Left kidney (tissue), 8 donors: ENCODE measurements around the gene METTL27. TPM values are rescaled to one million over a fixed set of nuclear protein-coding genes. Genes with fewer than 3 reads are reported as not detected.
"Not testable (repeated sequence)": the region's sequence is repeated elsewhere in the genome, so short reads cannot be mapped to it uniquely, and the experiment has no call there.

Experiments used
- DNase-seq: peaks from one replicate; pipeline ENCODE4 v3.0.0-alpha.2; 2013
- long read RNA-seq, 8 donors: transcript quantifications; one replicate each; lab custom pipeline, GENCODE V29; 2026
- polyA plus RNA-seq: library from polyadenylated mRNA; unstranded; fragments of 120-200 nt; gene quantifications from one replicate; pipeline ENCODE4 v1.2.1, GENCODE V29; 2013; ENCODE audit not compliant: insufficient read length

Gene METTL27, protein sequence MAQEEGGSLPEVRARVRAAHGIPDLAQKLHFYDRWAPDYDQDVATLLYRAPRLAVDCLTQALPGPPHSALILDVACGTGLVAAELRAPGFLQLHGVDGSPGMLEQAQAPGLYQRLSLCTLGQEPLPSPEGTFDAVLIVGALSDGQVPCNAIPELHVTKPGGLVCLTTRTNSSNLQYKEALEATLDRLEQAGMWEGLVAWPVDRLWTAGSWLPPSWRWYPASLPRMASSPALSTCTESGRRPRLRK
- polyA plus RNA-seq = 5.1 TPM
- long read RNA-seq, donor 1, partial matches to known transcripts = 0 of 4 reads
- long read RNA-seq, donor 1, other reads (novel, unspliced or antisense) = 0 of 4 reads
- long read RNA-seq, donor 2 = 0 reads
- long read RNA-seq, donor 3 = 0 reads
- long read RNA-seq, donor 4 = 0 reads
- long read RNA-seq, donor 5, transcript METTL27-201 (6 exons, 941 nt) = major isoform, 7 of 13 reads
- long read RNA-seq, donor 5, partial matches to known transcripts = 6 of 13 reads
- long read RNA-seq, donor 5, other reads (novel, unspliced or antisense) = 0 of 13 reads
- long read RNA-seq, donor 6 = 0 reads
- long read RNA-seq, donor 7, transcript METTL27-201 (6 exons, 941 nt) = major isoform, 7 of 7 reads
- long read RNA-seq, donor 7, partial matches to known transcripts = 0 of 7 reads
- long read RNA-seq, donor 7, other reads (novel, unspliced or antisense) = 0 of 7 reads
- long read RNA-seq, donor 8, partial matches to known transcripts = 0 of 1 reads
- long read RNA-seq, donor 8, other reads (novel, unspliced or antisense) = 0 of 1 reads

DNA sequence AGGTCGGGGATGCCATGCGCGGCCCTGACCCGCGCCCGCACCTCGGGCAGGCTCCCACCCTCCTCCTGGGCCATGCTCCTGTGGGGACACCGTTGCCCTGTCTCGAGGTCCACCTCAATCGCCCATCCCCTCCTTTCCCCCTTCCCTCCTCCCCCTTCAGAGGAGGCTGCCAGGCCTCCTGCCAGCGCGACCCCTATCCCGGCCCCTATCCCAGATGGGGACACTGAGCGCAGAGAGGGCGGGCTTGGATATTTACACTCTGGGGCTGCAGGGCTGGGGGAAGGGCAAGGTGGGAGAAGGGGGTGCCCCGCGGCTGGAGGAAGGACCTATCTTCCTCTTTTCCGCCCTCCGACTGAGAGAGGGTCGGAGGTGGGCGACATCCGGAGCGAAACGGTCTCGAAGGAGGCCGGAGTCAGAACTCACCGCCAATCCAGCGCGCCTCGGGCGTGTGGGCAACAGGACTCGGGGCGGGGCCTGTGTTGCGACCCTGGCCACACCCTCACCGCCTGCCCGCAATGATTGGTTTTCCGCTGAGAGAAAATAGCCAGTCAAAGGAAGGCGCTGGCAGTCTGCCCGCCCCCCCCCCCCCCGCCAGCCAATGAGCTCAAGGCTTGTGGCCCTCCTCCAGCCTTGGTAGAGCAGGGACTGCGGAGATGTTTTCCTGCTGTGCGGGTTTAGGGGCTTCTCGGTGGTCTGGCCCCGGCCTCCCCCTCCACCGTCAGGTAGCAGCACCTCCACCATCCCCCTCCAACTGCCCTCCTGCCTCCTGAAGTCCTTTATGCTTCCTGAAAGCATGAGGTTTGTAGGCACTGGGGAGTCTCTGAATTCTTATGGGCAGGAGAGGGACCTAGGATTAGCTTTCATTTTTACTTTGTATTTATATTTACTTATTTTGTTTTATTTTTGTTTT lies at the start of gene METTL27:
Gene METTL27 (minus strand): TSS at position 450 of the 910 bp plus-strand sequence. CDS start 376 bp downstream, at position 74.
- peak; percentile 94 for DNase-seq

DNA sequence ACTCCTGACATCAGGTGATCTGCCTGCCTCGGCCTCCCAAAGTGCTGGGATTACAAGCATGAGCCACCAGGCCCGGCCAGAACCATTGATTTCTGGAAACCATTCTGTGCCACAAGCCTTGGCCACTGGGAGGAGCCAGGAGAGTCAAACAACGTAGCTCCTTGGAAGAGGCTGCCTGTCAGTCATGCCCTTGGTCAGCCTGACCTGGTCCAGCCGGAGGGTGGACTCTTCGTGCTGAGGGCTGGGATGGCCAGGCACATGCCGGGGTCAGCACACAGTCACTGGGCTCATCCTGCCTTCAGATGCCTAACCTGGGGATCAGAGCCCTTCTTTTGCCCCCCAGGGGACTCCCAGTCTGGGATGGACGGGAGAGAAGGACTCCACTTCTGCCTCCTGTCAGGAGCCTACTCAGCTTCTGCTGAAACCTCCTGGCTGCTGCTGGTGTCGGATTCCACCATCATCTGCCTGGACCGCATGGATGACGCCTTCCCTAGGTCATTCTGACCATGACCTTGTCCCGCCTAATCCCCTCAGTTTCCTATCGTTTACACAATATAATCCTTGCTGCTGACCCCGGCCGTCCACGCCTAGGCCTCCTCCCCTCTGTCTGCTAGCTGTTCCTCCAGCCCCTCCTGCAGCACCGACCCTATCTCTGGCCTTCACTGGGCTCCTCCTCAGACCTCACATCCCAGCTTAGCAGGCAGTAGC lies 49.0 kb upstream of the METTL27 start:
- DNase-seq = no peak

- no peak for DNase-seq
Measured at GRCh38 chr7:73890555-73891147, 48.3 kb upstream of the METTL27 start.

GRCh38 chr7:73888959-73889358 lies 46.6 kb upstream of the METTL27 start:
- DNase-seq = no peak

GRCh38 chr7:73887762-73888161 lies 45.4 kb upstream of the METTL27 start:
- DNase-seq = no peak

- no peak for DNase-seq
Measured at GRCh38 chr7:73885975-73886798, 43.9 kb upstream of the METTL27 start.

GRCh38 chr7:73885433-73885974 lies 43.2 kb upstream of the METTL27 start:
- DNase-seq = no peak

DNA sequence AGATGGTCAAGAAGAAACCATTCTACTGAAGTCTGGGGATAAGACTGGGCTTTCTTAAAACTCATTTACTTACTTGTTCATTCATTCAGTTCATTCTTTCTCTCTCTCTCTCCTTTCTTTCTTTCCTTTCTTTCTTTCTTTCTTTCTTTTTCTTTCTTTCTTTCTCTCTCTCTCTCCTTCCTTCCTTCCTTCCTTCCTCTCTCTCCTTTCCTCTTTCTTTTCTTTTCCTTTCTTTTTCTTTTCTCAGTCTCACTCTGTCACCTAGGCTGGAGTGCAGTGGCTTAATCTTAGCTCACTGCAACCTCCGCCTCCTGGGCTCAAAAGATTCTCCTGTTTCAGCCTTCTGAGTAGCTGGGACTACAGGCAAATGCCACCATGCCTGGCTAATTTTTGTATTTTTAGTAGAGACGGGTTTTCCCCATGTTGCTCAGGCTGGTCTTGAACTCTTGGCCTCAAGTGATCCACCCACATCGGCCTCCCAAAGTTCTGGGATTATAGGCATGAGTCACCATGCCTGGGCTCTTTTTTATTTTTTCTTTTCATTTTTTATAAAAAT lies 42.6 kb upstream of the METTL27 start:
- not testable (repeated sequence) for DNase-seq

- DNase-seq = no peak
Measured at GRCh38 chr7:73882047-73882402, 39.7 kb upstream of the METTL27 start.

GRCh38 chr7:73881352-73882046 lies 39.2 kb upstream of the METTL27 start:
- DNase-seq = no peak

DNA sequence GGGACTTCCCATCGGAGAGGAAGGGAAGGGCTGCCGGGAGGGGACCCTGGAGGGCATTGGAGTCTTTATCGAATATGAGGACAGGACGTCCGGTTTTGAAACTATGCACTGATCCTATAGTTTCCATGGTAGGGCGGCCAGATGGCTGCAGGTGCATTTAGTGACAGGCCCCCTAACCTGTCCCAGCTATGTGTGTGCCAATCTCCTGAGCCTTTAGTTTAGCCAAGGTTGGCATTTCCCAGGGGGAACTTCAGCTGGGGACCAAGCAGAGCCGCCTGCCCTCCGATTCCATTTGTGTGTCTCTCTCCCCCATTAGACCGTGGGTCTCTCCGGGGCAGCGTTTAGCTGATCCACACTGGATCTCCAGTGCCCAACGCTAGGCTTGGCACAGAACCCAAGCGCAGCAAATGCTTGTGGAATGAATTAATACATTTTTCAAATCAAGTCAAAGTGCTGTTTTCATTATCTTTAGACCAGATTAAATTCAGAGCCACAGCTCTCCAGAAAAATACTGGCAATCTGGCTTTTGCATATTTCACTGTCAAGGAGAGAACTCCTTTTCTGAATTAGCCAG lies 38.5 kb upstream of the METTL27 start:
- DNase-seq = no peak

DNA sequence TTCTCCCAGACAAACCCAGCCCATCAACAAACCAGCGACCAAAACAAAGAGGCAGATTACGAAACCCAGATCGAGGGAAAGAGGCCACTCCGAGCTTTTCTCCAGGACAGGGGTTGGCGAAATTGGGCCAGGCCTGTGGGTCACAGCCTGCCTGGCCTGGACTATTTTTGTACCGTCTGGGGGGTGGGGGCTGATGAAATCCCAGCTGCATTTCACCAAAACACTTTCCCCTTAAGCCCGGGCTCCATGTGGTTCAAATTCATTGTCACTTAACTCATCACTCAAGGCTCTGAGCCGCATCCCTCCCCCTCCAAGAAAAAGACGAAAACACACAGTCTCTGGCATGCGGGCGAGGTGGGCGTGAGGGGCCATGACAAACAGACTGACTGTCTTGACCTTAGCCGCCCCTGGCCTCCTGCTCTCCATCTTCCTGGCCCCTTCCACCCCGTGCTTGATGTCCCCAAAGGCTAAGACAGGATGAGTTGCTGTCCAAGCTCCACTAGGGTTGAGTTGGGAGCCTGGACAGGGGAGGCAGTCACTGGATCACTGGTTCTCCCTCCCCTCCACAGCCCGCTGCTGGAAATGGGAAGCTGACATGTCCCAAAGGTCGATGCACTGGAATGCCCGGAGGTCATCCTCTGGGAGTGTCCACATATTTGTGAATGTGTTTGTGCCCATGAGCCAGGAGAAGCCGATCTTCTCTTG lies 37.8 kb upstream of the METTL27 start:
- no peak for DNase-seq

DNA sequence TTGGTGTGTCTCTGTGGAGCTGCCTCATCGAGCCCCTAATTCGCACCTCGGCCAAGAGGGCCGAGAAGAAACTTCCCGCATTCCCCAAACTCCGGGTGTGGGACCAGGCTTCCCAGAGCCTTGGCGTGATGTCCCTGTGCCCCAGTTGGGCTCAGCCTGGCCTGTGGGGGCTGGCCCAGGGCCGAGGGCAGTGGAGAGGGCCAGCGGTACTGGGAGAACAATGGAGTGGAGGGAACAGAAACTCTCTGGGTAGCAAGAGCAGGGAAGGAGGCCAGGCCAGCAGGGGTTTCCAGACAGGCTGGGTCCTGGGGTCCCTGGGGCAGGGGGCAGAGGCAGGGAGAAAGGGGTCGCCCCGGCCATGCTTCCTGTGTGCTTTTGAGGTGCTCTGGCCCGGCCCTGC lies 34.7 kb upstream of the METTL27 start:
- DNase-seq = no peak

- no peak for DNase-seq
Measured at GRCh38 chr7:73876361-73876760, 34.0 kb upstream of the METTL27 start.

- DNase-seq = no peak
Measured at GRCh38 chr7:73872056-73872908, 30.0 kb upstream of the METTL27 start.

DNA sequence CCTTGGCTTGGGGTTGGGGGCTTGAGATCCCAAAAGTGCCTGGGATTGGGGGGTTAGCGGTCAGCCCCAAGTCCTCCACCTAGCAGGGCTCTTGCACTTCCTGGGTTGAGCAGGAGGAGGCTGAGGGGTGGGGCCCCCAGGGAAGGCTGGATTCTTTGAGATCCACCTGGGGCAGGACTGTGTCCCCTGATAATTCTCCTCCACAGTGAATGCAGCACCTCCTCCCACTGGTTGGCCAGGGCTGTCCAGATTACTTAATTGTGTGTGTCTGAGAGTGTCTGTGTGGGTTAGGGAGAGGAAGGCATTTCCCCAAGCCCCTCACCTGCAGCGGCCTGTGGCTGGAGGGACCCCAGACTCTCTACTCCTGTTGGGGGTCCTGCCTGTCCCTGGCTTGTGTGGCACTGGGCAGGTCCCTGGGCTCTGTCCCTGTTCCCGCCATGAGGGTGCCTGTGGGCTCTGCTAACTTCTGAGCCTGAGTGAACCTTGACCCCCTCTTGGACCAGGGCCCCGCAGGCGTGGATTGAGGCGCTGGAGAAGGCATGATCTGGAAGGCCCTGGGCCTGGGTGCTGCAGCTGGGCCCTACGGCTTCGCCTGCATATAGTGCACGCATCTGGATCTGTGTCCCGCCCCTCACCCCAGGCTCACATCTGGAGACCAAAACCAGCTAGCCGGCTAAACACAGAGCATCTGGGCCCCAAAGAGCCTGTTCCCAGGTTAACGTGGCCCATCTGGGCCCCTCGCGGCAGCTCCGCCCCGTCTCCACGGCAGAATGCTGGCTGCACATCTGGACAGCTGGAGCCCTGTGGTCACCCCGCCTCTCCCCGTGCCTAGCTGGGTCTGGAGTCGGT lies 29.1 kb upstream of the METTL27 start:
- no peak for DNase-seq
